Natural killer cell (primary cell): ENCODE data around the gene FAM13B. TPM values are rescaled to one million over a fixed set of nuclear protein-coding genes. Genes with fewer than 3 reads are reported as not detected.

ENCODE experiments used
- ATAC-seq, 3 donors: fragments of 150-1000 bp in 2 of 3; fragments of 200-7000 bp in 1 of 3; cut with Tn5 transposase; 1 replicate in 1 of 3; 2 replicates in 2 of 3; pipeline ENCODE4 v1.10.0; 2021; ENCODE audit warnings: mild to moderate bottlenecking in 2 of 3, moderate library complexity in 2 of 3
- DNase-seq, 2 donors: peaks; one replicate each; pipeline versions ENCODE4 v3.0.0 to v3.0.0-alpha.2; 2013 to 2021; ENCODE audit warnings: mixed read lengths in 1 of 2
- H3K27ac ChIP-seq: one replicate; pipeline ENCODE4 v1.5.1; 2013; ENCODE audit warnings: mild to moderate bottlenecking, low read length
- H3K27me3 ChIP-seq: one replicate; pipeline ENCODE4 v1.6.1; 2013; ENCODE audit warnings: low read length; ENCODE audit not compliant: control insufficient read depth, insufficient read depth
- H3K36me3 ChIP-seq: one replicate; pipeline ENCODE4 v1.6.1; 2013; ENCODE audit warnings: low read length; ENCODE audit not compliant: control insufficient read depth, insufficient read depth
- H3K4me1 ChIP-seq: one replicate; pipeline ENCODE4 v1.6.1; 2013; ENCODE audit warnings: low read length; ENCODE audit not compliant: control insufficient read depth, insufficient read depth
- H3K4me3 ChIP-seq: one replicate; pipeline ENCODE4 v1.5.1; 2013; ENCODE audit warnings: low read length
- H3K9me3 ChIP-seq: one replicate; pipeline ENCODE4 v1.6.1; 2013; ENCODE audit warnings: low read length; ENCODE audit not compliant: control insufficient read depth, insufficient read depth
- H3K27ac Mint-ChIP-seq, 2 donors: one replicate each; pipeline ENCODE4 v1.8.0; 2022; ENCODE audit warnings: mild to moderate bottlenecking in 2 of 2, mixed read lengths in 2 of 2, moderate library complexity in 1 of 2
- H3K27me3 Mint-ChIP-seq, 2 donors: one replicate each; pipeline ENCODE4 v1.8.0; 2022; ENCODE audit warnings: low read depth in 2 of 2, mixed read lengths in 2 of 2
- H3K36me3 Mint-ChIP-seq: one replicate; pipeline ENCODE4 v1.8.0; 2022; ENCODE audit warnings: mixed read lengths
- H3K4me1 Mint-ChIP-seq, 2 donors: one replicate each; pipeline ENCODE4 v1.8.0; 2022; ENCODE audit warnings: mixed read lengths in 2 of 2
- H3K4me3 Mint-ChIP-seq: one replicate; pipeline ENCODE4 v1.8.0; 2022; ENCODE audit warnings: mild to moderate bottlenecking, moderate library complexity, mixed read lengths
- H3K9me3 Mint-ChIP-seq, 2 donors: one replicate each; pipeline ENCODE4 v1.8.0; 2022; ENCODE audit warnings: mixed read lengths in 2 of 2
- WGBS: methylation state at CpG from one replicate; pipeline ENCODE4 v1.1.7; 2013; ENCODE audit warnings: missing lambda C conversion rate; ENCODE audit not compliant: insufficient coverage; 5-methylcytosine and 5-hydroxymethylcytosine counted together
- intact Hi-C: fragments of 100-400 bp; cut with micrococcal nuclease; formaldehyde crosslinking; loops from one replicate; pipeline ENCODE4 v1.14.2; 2022
- total RNA-seq, 4 donors: library from RNA; stranded (reverse); fragments of 120-200 nt in 1 of 4; gene quantifications; one replicate each; pipeline versions ENCODE4 v1.2.3 to v1.2.4, GENCODE V29; 2013 to 2022
- TF ChIP-seq, protein P1 (sequence below): fragments of 200-600 bp; IDR thresholded peaks from one replicate; pipeline ENCODE4 v1.8.0; 2022; ENCODE audit warnings: antibody characterized with exemption

Gene FAM13B
- total RNA-seq, 3 donors from 2014 or later (not counting 1 experiment from before 2014, with no cell fraction given): 58.8 to 74.4 (median 67.4) TPM

- H3K36me3 ChIP-seq: no peaks in the 10 kb centered on the region
- WGBS: 12% methylated on average over 58 of the region's 59 CpGs
- H3K9me3 ChIP-seq: no peaks in the 10 kb centered on the region
- intact Hi-C loops: loop anchor here (10.0 kb wide), 1 partner anchor 114 kb away; no protein-coding TSS in a partner anchor
- Mint-ChIP-seq H3K27me3 (peaks cover 0 to 5% of the 10 kb centered on the region in 2 donors), H3K27ac (peak within 1 kb of the TSS; percentile 90 to 92), H3K9me3 (no peaks in the 10 kb centered on the region), H3K36me3 (no peaks in the 10 kb centered on the region), H3K4me1 (peaks cover 12 to 14% of the 10 kb centered on the region in 2 donors), H3K4me3 (peak within 1 kb of the TSS; percentile 91)
- peak within 1 kb of the TSS; percentile 80 for H3K27ac ChIP-seq
- peak; percentile 79 to 91 for DNase-seq
- H3K4me1 ChIP-seq: peaks cover 18% of the 10 kb centered on the region
- TF ChIP-seq, protein P1, sequence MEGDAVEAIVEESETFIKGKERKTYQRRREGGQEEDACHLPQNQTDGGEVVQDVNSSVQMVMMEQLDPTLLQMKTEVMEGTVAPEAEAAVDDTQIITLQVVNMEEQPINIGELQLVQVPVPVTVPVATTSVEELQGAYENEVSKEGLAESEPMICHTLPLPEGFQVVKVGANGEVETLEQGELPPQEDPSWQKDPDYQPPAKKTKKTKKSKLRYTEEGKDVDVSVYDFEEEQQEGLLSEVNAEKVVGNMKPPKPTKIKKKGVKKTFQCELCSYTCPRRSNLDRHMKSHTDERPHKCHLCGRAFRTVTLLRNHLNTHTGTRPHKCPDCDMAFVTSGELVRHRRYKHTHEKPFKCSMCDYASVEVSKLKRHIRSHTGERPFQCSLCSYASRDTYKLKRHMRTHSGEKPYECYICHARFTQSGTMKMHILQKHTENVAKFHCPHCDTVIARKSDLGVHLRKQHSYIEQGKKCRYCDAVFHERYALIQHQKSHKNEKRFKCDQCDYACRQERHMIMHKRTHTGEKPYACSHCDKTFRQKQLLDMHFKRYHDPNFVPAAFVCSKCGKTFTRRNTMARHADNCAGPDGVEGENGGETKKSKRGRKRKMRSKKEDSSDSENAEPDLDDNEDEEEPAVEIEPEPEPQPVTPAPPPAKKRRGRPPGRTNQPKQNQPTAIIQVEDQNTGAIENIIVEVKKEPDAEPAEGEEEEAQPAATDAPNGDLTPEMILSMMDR: no peak
- peak; percentile 95 to 99 (median 99) for ATAC-seq
- H3K27me3 ChIP-seq: no peaks in the 10 kb centered on the region
- H3K4me3 ChIP-seq: peak within 1 kb of the TSS; percentile 76
These were observed 143.8 kb downstream of the FAM13B start, which contains the start of gene PKD2L2 for GRCh38 chr5:137888863-137889759. PKD2L2 (plus strand) TSS chr5:137889457; CDS start chr5:137889492, 35 bp downstream.

DNA sequence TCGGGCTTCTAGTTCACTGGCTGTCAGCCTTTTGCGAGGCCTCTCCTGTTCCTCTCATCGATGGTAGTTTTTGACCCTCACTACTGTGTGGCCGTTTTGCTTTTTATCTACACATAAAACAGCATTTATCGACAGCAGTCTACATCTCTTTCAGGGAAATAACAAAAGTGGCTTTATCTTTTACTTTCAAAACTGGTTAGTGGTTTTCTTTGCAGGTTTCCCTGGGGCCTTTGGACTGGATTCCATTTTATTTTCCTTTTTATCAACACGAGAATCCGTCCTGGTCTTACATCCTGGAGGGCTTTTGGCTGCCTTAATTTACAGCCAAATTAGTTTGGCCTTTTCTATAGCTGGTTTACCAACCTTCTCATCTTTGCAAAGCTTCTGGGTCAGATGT, 144.4 kb downstream of the FAM13B start:
- WGBS: 44% methylated on average over 7 of the region's 7 CpGs
- H3K9me3 Mint-ChIP-seq: no peaks in the 10 kb centered on the region
- H3K27ac Mint-ChIP-seq: peak overlapping the region; percentile 90 to 92
- peaks cover 12 to 14% of the 10 kb centered on the region in 2 donors for H3K4me1 Mint-ChIP-seq
- H3K4me3 Mint-ChIP-seq: peak overlapping the region; percentile 91
- no peaks in the 10 kb centered on the region for H3K36me3 Mint-ChIP-seq
- no peaks in the 10 kb centered on the region for H3K36me3 ChIP-seq
- ATAC-seq (no peak), DNase-seq (no peak)
- intact Hi-C loops: loop anchor here (10.0 kb wide), 1 partner anchor 114 kb away; no protein-coding TSS in a partner anchor
- H3K27me3 ChIP-seq: no peaks in the 10 kb centered on the region
- TF ChIP-seq, protein P1: no peak
- peaks cover 0 to 3% of the 10 kb centered on the region in 2 donors for H3K27me3 Mint-ChIP-seq
- H3K9me3 ChIP-seq: no peaks in the 10 kb centered on the region
- peak overlapping the region; percentile 80 for H3K27ac ChIP-seq
- H3K4me3 ChIP-seq: peak overlapping the region; percentile 76
- H3K4me1 ChIP-seq: peaks cover 18% of the 10 kb centered on the region

Other genes with a start within 250 kb of the FAM13B start
- gene MYOT, start 165.2 kb downstream of the FAM13B start, total RNA-seq: not detected
- under 1 TPM in 1 of 3 donors, not detected in 2; 0.78 TPM for gene PKD2L2, start 143.6 kb downstream of the FAM13B start, total RNA-seq
- gene WNT8A, start 51.0 kb upstream of the FAM13B start, total RNA-seq: not detected
- gene NME5, start 106.3 kb upstream of the FAM13B start, total RNA-seq: not detected
- 10 to 100 TPM; 26.1 to 36.5 (median 34.1) TPM for gene BRD8, start 145.6 kb upstream of the FAM13B start, total RNA-seq
- 1 to 10 TPM in 1 of 3 donors, under 1 TPM in 2; 0.15 to 1.5 (median 0.61) TPM for gene KIF20A, start 146.0 kb upstream of the FAM13B start, total RNA-seq
- 10 to 100 TPM; 16.3 to 25.2 (median 24.6) TPM for gene CDC23, start 180.2 kb upstream of the FAM13B start, total RNA-seq
- gene GFRA3, start 241.5 kb upstream of the FAM13B start, total RNA-seq: not detected